Osteocyte (in vitro differentiated cells): Measurements from ENCODE around the gene CS. TPM values are rescaled to one million over a fixed set of nuclear protein-coding genes. Genes with fewer than 3 reads are reported as not detected.

Experiments
- DNase-seq: peaks from one replicate; pipeline ENCODE4 v3.0.0; 2021; ENCODE audit warnings: mixed read lengths; ENCODE audit not compliant: unreplicated experiment; ENCODE audit errors: extremely low spot score
- H3K27ac Mint-ChIP-seq: one replicate; pipeline ENCODE4 v1.8.0; 2021; ENCODE audit warnings: mild to moderate bottlenecking, mixed read lengths; ENCODE audit not compliant: unreplicated experiment
- H3K27me3 Mint-ChIP-seq: one replicate; pipeline ENCODE4 v1.8.0; 2021; ENCODE audit warnings: mixed read lengths; ENCODE audit not compliant: unreplicated experiment
- H3K36me3 Mint-ChIP-seq: one replicate; pipeline ENCODE4 v1.8.0; 2021; ENCODE audit warnings: mixed read lengths; ENCODE audit not compliant: unreplicated experiment
- H3K4me1 Mint-ChIP-seq: one replicate; pipeline ENCODE4 v1.8.0; 2021; ENCODE audit warnings: mixed read lengths; ENCODE audit not compliant: unreplicated experiment
- H3K4me3 Mint-ChIP-seq: one replicate; pipeline ENCODE4 v1.8.0; 2021; ENCODE audit warnings: mild to moderate bottlenecking, moderate library complexity, mixed read lengths; ENCODE audit not compliant: unreplicated experiment
- H3K9me3 Mint-ChIP-seq: one replicate; pipeline ENCODE4 v1.8.0; 2021; ENCODE audit warnings: mixed read lengths; ENCODE audit not compliant: unreplicated experiment
- total RNA-seq: library from RNA; stranded (reverse); gene quantifications from 2 replicates; pipeline ENCODE4 v1.2.1, GENCODE V29; 2021
- TF ChIP-seq, protein P1 (sequence below): fragments of 200-600 bp; sonication (generic); IDR thresholded peaks from 2 replicates; pipeline ENCODE4 v1.5.0; 2021; ENCODE audit warnings: antibody characterized with exemption, mild to moderate bottlenecking, moderate library complexity

Gene CS
- total RNA-seq, 1 donor from 2014 or later = 199 TPM

DNA sequence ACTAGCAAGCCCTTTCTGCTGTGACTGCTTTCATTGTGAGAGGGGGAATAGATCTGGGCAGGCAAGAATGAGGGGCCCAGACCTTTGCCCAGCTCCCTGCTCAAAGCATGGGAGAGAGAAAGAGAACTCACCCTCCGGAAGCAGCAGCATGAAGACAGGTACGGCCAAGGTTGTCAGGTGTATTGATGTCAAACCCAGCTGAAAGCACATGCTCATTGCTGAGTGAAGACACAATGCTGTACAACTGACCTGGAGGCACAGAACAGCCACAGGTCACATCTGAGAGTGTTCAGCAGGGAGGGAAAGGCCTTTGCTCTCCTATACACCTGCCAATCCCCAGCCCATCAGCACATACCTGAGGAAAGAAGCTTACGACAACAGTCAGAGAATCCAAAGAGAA lies 47.5 kb downstream of the CS start:
- TF ChIP-seq, protein P1, sequence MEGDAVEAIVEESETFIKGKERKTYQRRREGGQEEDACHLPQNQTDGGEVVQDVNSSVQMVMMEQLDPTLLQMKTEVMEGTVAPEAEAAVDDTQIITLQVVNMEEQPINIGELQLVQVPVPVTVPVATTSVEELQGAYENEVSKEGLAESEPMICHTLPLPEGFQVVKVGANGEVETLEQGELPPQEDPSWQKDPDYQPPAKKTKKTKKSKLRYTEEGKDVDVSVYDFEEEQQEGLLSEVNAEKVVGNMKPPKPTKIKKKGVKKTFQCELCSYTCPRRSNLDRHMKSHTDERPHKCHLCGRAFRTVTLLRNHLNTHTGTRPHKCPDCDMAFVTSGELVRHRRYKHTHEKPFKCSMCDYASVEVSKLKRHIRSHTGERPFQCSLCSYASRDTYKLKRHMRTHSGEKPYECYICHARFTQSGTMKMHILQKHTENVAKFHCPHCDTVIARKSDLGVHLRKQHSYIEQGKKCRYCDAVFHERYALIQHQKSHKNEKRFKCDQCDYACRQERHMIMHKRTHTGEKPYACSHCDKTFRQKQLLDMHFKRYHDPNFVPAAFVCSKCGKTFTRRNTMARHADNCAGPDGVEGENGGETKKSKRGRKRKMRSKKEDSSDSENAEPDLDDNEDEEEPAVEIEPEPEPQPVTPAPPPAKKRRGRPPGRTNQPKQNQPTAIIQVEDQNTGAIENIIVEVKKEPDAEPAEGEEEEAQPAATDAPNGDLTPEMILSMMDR = no peak
- Mint-ChIP-seq H3K36me3 (peaks cover 32% of the 10 kb centered on the region), H3K27me3 (no peaks in the 10 kb centered on the region), H3K4me3 (no peak overlapping the region), H3K4me1 (peaks cover 14% of the 10 kb centered on the region), H3K9me3 (no peaks in the 10 kb centered on the region), H3K27ac (no peak overlapping the region)
- no peak for DNase-seq

DNA sequence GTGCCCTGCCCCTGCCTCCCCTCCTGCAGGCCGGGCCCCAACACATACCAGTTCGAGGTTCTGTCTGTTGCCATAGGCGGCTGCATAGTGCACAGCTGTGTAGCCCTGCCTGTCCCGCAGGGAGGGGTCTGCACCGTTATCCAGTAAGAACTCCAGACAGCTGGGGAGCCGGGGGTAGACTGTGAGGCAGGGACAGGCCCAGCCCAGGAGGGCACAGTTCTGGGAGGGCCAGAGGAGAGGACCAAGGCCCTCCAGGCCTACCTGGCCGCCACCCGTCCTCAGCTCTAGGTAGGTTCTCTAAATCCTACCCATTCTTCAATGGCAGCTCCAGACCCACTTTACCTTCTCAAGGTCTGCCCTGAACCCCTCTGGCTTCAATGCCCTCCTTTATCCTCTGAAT lies 51.4 kb downstream of the CS start:
- TF ChIP-seq, protein P1 = no peak
- H3K9me3 Mint-ChIP-seq = no peaks in the 10 kb centered on the region
- H3K36me3 Mint-ChIP-seq = peaks cover 31% of the 10 kb centered on the region
- H3K27me3 Mint-ChIP-seq = no peaks in the 10 kb centered on the region
- H3K4me1 Mint-ChIP-seq = no peaks in the 10 kb centered on the region
- DNase-seq = no peak
- no peak overlapping the region for H3K4me3 Mint-ChIP-seq
- H3K27ac Mint-ChIP-seq = no peak overlapping the region

- Mint-ChIP-seq H3K36me3 (peaks cover 26% of the 10 kb centered on the region), H3K9me3 (no peaks in the 10 kb centered on the region), H3K27ac (no peak overlapping the region), H3K4me3 (no peak overlapping the region), H3K27me3 (no peaks in the 10 kb centered on the region), H3K4me1 (no peaks in the 10 kb centered on the region)
- TF ChIP-seq, protein P1 = no peak
- DNase-seq = no peak
Observed at GRCh38 chr12:56247923-56248322, 52.2 kb downstream of the CS start.

DNA sequence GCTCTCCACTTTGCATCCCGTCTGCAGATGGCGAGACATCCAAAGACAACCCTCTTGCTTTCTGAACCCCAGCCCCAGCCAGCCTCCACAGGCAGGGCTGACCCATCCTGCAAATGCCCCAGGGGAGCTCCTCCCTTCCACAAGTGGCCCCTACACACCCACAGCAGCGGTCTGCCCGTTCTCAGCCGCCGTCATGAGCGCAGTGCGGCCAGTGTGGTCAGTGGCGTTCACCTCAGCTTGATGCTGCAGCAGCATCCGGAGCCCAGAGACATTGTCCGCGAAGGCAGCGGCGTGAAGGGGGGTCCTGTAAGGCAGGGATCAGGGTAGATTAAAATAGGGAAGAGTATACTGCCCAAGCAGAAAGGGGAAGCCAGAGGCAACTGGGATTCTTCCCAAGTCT lies 55.6 kb downstream of the CS start:
- H3K36me3 Mint-ChIP-seq = peaks cover 39% of the 10 kb centered on the region
- no peaks in the 10 kb centered on the region for H3K27me3 Mint-ChIP-seq
- DNase-seq = no peak
- H3K9me3 Mint-ChIP-seq = no peaks in the 10 kb centered on the region
- peaks cover 2% of the 10 kb centered on the region for H3K4me1 Mint-ChIP-seq
- H3K27ac Mint-ChIP-seq = no peak overlapping the region
- TF ChIP-seq, protein P1 = no peak
- H3K4me3 Mint-ChIP-seq = no peak overlapping the region

DNA sequence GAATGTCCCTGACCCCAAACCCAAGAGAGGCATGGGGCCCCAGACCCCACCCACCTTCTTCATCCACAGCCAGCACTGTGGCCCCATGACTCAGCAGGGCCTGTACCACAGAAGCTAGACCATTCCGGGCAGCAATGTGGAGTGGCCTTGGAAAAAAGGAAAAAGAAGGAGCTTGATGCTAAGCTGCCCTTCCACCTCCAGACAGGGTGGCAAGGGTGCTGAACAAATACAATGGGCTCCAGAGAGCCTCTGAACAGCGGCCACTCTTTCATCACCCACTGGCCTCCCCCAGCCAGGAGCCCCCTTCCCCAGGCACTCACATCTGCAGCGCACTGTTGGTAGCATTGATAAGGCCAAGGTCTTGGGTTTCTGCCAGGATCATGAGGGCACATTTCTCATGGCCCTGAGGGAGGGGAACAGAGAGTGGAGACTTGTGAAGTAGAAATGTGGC lies 56.4 kb downstream of the CS start:
- no peaks in the 10 kb centered on the region for H3K27me3 Mint-ChIP-seq
- H3K4me1 Mint-ChIP-seq = peaks cover 2% of the 10 kb centered on the region
- DNase-seq = no peak

More for the DNA sequence above, 56.4 kb downstream of the CS start:
- TF ChIP-seq, protein P1 = no peak
- H3K4me3 Mint-ChIP-seq = no peak overlapping the region
- peaks cover 35% of the 10 kb centered on the region for H3K36me3 Mint-ChIP-seq
- no peaks in the 10 kb centered on the region for H3K9me3 Mint-ChIP-seq
- H3K27ac Mint-ChIP-seq = no peak overlapping the region
